HL-60 (cell line): ENCODE measurements around the gene EIF2B5.

Experiments
- DNase-seq, 2 experiments: peaks; one replicate each; pipeline ENCODE4 v3.0.0-alpha.2; 2010 to 2020; ENCODE audit warnings: low read depth in 1 of 2, low spot score in 1 of 2
- H3K27ac ChIP-seq: fragments of 250-450 bp; sonication (Bioruptor Pico); replicated peaks from 2 replicates; pipeline ENCODE4 v1.5.1; 2020; ENCODE audit warnings: mild to moderate bottlenecking, moderate library complexity
- H3K27me3 ChIP-seq: fragments of 250-450 bp; sonication (Bioruptor Pico); 2 replicates; pipeline ENCODE4 v1.5.1; 2021; ENCODE audit warnings: mild to moderate bottlenecking, moderate library complexity; ENCODE audit not compliant: insufficient read depth, poor library complexity, severe bottlenecking
- H3K4me3 ChIP-seq: replicated peaks from 2 replicates; pipeline ENCODE4 v1.5.1; 2011; ENCODE audit warnings: mild to moderate bottlenecking, control low read depth, low read length; ENCODE audit not compliant: insufficient read depth
- GABPA ChIP-seq: IDR thresholded peaks from 2 replicates; pipeline ENCODE4 v1.6.1; 2012; ENCODE audit warnings: low read depth
- POLR2AphosphoS5 ChIP-seq: IDR thresholded peaks from 2 replicates; pipeline ENCODE4 v1.6.1; 2012; ENCODE audit warnings: low read depth
- SPI1 ChIP-seq: IDR thresholded peaks from 2 replicates; pipeline ENCODE4 v1.6.1; 2012; ENCODE audit warnings: low read depth, mild to moderate bottlenecking, borderline replicate concordance
- TF ChIP-seq, protein P1 (sequence below): IDR thresholded peaks from 2 replicates; pipeline ENCODE4 v1.6.1; 2012; ENCODE audit warnings: low read depth; ENCODE audit not compliant: insufficient replicate concordance
- TF ChIP-seq, protein P2 (sequence below): IDR thresholded peaks from one replicate; pipeline ENCODE4 v1.5.1; 2011; ENCODE audit warnings: low read length, control low read depth, inconsistent platforms; ENCODE audit not compliant: insufficient read depth

The EIF2B5 gene

DNA sequence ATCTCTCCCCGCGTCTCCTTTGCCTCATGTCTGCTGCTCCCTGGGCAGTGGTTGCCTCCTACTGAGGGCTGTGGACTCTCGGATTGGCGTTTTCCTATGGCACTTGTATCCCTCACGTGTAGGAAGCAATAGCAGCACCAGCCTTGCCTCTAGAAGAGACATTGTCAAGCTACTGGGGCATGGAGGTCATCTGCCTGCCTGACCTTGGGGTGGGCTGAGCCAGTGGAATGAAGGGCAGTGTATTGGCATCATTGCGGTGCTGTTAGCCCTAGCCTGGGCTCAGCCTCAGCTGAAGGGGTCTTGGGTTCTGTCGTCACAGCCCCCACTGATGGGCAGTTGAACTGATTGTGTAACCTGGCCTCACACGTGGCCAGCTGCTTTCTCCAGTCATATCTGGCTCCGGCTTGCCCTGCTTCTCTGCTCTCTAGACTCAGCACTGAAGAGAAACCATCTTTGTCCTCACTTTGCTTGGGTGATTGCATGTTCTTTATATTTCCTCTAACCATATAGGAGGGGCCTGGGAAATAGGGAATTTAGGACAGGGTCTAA, 58.9 kb downstream of the EIF2B5 start:
- TF ChIP-seq POLR2AphosphoS5 (no peak), SPI1 (no peak), GABPA (no peak)
- TF ChIP-seq, protein P1, sequence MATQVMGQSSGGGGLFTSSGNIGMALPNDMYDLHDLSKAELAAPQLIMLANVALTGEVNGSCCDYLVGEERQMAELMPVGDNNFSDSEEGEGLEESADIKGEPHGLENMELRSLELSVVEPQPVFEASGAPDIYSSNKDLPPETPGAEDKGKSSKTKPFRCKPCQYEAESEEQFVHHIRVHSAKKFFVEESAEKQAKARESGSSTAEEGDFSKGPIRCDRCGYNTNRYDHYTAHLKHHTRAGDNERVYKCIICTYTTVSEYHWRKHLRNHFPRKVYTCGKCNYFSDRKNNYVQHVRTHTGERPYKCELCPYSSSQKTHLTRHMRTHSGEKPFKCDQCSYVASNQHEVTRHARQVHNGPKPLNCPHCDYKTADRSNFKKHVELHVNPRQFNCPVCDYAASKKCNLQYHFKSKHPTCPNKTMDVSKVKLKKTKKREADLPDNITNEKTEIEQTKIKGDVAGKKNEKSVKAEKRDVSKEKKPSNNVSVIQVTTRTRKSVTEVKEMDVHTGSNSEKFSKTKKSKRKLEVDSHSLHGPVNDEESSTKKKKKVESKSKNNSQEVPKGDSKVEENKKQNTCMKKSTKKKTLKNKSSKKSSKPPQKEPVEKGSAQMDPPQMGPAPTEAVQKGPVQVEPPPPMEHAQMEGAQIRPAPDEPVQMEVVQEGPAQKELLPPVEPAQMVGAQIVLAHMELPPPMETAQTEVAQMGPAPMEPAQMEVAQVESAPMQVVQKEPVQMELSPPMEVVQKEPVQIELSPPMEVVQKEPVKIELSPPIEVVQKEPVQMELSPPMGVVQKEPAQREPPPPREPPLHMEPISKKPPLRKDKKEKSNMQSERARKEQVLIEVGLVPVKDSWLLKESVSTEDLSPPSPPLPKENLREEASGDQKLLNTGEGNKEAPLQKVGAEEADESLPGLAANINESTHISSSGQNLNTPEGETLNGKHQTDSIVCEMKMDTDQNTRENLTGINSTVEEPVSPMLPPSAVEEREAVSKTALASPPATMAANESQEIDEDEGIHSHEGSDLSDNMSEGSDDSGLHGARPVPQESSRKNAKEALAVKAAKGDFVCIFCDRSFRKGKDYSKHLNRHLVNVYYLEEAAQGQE, result no peak
- TF ChIP-seq, protein P2, sequence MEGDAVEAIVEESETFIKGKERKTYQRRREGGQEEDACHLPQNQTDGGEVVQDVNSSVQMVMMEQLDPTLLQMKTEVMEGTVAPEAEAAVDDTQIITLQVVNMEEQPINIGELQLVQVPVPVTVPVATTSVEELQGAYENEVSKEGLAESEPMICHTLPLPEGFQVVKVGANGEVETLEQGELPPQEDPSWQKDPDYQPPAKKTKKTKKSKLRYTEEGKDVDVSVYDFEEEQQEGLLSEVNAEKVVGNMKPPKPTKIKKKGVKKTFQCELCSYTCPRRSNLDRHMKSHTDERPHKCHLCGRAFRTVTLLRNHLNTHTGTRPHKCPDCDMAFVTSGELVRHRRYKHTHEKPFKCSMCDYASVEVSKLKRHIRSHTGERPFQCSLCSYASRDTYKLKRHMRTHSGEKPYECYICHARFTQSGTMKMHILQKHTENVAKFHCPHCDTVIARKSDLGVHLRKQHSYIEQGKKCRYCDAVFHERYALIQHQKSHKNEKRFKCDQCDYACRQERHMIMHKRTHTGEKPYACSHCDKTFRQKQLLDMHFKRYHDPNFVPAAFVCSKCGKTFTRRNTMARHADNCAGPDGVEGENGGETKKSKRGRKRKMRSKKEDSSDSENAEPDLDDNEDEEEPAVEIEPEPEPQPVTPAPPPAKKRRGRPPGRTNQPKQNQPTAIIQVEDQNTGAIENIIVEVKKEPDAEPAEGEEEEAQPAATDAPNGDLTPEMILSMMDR, result no peak
- no peak overlapping the region for H3K4me3 ChIP-seq
- no peak overlapping the region for H3K27ac ChIP-seq

More for the DNA sequence above, 58.9 kb downstream of the EIF2B5 start:
- no peaks in the 10 kb centered on the region for H3K27me3 ChIP-seq
- DNase-seq, result no peak
